Measurements from ENCODE around the gene SSR1. TPM values are rescaled to one million over a fixed set of nuclear protein-coding genes. Genes with fewer than 3 reads are reported as not detected.
"Not testable (repeated sequence)": the region's sequence is repeated elsewhere in the genome, so short reads cannot be mapped to it uniquely, and the experiment has no call there.

The SSR1 gene
- total RNA-seq (ENCODE audit: unreplicated experiment): 132 TPM
- long read RNA-seq, full-length matches to known transcripts: 63 of 74 reads
- long read RNA-seq, partial matches to known transcripts: 4 of 74 reads
- long read RNA-seq, other reads (novel, unspliced or antisense): 7 of 74 reads

- DNase-seq (ENCODE audit: low spot score): peak; percentile 98
- Mint-ChIP-seq H3K4me3 (ENCODE audit: unreplicated experiment) (peak within 1 kb of the TSS; percentile 99), H3K36me3 (ENCODE audit: low read depth, unreplicated experiment) (peaks cover 10% of the 10 kb centered on the region), H3K27me3 (ENCODE audit: unreplicated experiment) (peaks cover 5% of the 10 kb centered on the region), H3K9me3 (ENCODE audit: unreplicated experiment) (no peaks in the 10 kb centered on the region), H3K4me1 (ENCODE audit: unreplicated experiment) (peaks cover 18% of the 10 kb centered on the region), H3K27ac (ENCODE audit: unreplicated experiment) (peak within 1 kb of the TSS; percentile 90)
- TF ChIP-seq, protein P1, sequence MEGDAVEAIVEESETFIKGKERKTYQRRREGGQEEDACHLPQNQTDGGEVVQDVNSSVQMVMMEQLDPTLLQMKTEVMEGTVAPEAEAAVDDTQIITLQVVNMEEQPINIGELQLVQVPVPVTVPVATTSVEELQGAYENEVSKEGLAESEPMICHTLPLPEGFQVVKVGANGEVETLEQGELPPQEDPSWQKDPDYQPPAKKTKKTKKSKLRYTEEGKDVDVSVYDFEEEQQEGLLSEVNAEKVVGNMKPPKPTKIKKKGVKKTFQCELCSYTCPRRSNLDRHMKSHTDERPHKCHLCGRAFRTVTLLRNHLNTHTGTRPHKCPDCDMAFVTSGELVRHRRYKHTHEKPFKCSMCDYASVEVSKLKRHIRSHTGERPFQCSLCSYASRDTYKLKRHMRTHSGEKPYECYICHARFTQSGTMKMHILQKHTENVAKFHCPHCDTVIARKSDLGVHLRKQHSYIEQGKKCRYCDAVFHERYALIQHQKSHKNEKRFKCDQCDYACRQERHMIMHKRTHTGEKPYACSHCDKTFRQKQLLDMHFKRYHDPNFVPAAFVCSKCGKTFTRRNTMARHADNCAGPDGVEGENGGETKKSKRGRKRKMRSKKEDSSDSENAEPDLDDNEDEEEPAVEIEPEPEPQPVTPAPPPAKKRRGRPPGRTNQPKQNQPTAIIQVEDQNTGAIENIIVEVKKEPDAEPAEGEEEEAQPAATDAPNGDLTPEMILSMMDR (IDR thresholded peaks at IDR 0.05; ENCODE audit: unreplicated experiment): no peak
Observed at GRCh38 chr6:7312616-7313504, at the start of gene SSR1. TSS of gene SSR1 (minus strand) at chr6:7313199. CDS start at chr6:7313120, 79 bp downstream.

GRCh38 chr6:7351916-7352315 is 38.9 kb upstream of the SSR1 start:
- not testable (repeated sequence) for H3K27ac Mint-ChIP-seq (ENCODE audit: unreplicated experiment); H3K36me3 Mint-ChIP-seq (ENCODE audit: low read depth, unreplicated experiment)

DNA sequence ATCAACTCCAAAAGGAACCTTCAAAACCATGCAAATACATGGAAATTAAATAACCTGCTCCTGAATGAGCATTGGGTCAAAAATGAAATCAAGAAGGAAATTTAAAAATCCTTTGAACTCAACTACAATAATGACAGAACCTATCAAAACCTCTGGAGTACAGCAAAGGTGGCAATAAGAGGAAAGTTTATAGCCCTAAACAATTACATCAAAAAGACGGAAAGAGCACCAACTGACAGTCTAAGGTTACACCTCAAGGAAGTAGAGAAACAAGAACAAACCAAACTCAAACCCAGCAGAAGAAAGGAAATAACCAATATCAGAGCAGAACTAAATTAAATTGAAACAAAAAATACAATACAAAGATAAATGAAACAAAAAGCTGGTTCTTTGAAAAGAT is 37.6 kb upstream of the SSR1 start:
- H3K9me3 Mint-ChIP-seq (ENCODE audit: unreplicated experiment); H3K27ac Mint-ChIP-seq (ENCODE audit: unreplicated experiment); H3K4me3 Mint-ChIP-seq (ENCODE audit: unreplicated experiment); DNase-seq (ENCODE audit: low spot score); H3K4me1 Mint-ChIP-seq (ENCODE audit: unreplicated experiment); H3K27me3 Mint-ChIP-seq (ENCODE audit: unreplicated experiment); H3K36me3 Mint-ChIP-seq (ENCODE audit: low read depth, unreplicated experiment): not testable (repeated sequence)

More at GRCh38 chr6:7351916-7352315, 38.9 kb upstream of the SSR1 start:
- H3K27me3 Mint-ChIP-seq (ENCODE audit: unreplicated experiment); H3K4me1 Mint-ChIP-seq (ENCODE audit: unreplicated experiment); DNase-seq (ENCODE audit: low spot score); H3K9me3 Mint-ChIP-seq (ENCODE audit: unreplicated experiment); H3K4me3 Mint-ChIP-seq (ENCODE audit: unreplicated experiment): not testable (repeated sequence)

DNA sequence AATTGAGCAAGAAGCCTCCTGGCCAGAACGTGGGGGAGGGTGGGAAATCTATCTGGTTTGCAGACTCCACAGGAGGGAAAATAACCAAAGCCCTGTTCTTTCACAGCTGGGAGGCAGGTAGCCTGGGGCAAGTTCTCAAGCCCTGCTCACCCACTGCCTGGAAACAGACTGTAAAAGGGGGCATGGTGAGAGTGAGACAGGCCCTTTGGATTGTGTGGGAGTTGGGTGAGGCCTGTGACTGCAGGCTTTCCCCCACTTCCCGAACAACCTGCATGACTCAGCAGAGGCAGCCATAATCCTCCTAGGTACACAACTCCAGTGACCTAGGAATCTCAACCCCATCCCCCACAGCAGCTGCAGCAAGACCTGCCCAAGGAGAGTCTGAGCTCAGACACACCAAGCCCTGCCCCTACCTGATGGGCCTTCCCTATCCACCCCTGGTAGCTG is 34.6 kb upstream of the SSR1 start:
- H3K9me3 Mint-ChIP-seq (ENCODE audit: unreplicated experiment); H3K27me3 Mint-ChIP-seq (ENCODE audit: unreplicated experiment); H3K4me3 Mint-ChIP-seq (ENCODE audit: unreplicated experiment); DNase-seq (ENCODE audit: low spot score); H3K27ac Mint-ChIP-seq (ENCODE audit: unreplicated experiment); H3K36me3 Mint-ChIP-seq (ENCODE audit: low read depth, unreplicated experiment); H3K4me1 Mint-ChIP-seq (ENCODE audit: unreplicated experiment): not testable (repeated sequence)

DNA sequence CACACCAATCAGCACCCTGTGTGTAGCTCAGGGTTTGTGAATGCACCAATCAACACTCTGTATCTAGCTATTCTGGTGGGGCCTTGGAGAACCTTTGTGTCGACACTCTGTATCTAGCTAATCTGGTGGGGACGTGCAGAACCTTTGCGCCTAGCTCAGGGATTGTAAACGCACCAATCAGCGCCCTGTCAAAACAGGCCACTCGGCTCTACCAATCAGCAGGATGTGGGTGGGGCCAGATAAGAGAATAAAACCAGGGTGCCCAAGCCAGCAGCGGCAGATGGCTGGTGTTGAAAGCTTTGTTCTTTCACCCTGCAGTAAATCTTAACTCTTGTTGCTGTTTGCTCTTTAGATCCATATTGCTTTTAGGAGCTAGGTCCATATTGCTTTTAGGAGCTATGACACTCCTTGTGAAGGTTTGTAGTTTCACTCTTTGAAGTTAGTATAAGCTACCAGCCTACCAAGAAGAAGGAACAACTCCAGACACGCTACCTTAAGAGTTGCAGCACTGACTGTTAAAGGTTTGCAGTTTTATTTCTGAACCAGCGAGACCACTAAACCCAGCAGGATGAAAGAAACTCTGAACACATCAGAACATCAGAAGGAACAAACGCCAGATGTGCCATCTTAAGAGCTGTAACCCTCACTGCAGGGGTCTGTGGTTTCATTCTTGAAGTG is 31.9 kb upstream of the SSR1 start:
- H3K27ac Mint-ChIP-seq (ENCODE audit: unreplicated experiment); H3K4me1 Mint-ChIP-seq (ENCODE audit: unreplicated experiment); DNase-seq (ENCODE audit: low spot score); H3K9me3 Mint-ChIP-seq (ENCODE audit: unreplicated experiment); H3K36me3 Mint-ChIP-seq (ENCODE audit: low read depth, unreplicated experiment); H3K4me3 Mint-ChIP-seq (ENCODE audit: unreplicated experiment); H3K27me3 Mint-ChIP-seq (ENCODE audit: unreplicated experiment): not testable (repeated sequence)

DNA sequence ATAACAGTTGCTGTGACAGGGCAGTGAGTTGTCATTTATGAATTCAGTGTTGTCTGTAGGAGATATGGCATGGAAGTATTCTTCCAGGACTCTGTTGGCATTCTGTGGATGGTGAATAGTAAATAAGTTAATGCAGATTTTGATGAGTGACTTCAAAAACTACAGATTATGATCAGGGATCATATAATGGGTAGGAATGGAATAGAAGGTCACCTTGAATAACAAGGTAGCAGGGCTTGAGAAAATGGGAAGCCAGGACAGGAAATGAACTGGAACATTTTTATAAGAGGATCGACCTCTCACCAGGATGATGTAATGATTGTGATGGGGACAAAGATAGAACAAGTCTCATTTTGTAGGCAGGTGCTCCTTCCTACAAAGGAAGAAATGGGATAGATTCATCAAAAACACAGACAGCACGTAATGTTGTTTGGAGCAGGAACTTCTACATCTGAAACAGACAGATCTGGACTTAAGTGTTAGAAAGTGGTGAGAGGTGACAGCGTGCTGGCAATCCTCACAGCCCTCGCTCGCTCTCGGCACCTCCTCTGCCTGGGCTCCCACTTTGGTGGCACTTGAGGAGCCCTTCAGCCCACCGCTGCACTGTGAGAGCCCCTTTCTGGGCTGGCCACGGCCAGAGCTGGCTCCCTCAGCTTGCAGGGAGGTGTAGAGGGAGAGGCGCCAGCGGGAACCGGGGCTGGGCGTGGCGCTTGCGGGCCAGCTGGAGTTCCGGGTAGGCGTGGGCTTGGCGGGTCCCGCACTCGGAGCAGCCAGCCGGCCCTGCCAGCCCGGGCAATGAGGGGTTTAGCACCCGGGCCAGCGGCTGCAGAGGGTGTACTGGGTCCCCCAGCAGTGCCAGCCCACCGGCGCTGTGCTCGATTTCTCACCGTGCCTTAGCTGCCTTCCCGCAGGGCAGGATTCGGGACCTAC is 30.8 kb upstream of the SSR1 start:
- Mint-ChIP-seq H3K4me3 (ENCODE audit: unreplicated experiment) (no peak overlapping the region), H3K27me3 (ENCODE audit: unreplicated experiment) (no peaks in the 10 kb centered on the region), H3K9me3 (ENCODE audit: unreplicated experiment) (no peaks in the 10 kb centered on the region), H3K36me3 (ENCODE audit: low read depth, unreplicated experiment) (no peaks in the 10 kb centered on the region), H3K4me1 (ENCODE audit: unreplicated experiment) (no peaks in the 10 kb centered on the region), H3K27ac (ENCODE audit: unreplicated experiment) (no peak overlapping the region)
- TF ChIP-seq, protein P1 (IDR thresholded peaks at IDR 0.05; ENCODE audit: unreplicated experiment): no peak
- DNase-seq (ENCODE audit: low spot score): no peak

All from endothelial cell (in vitro differentiated cells).